ENCODE measurements around the gene TNIK. TPM values are rescaled to one million over a fixed set of nuclear protein-coding genes. Genes with fewer than 3 reads are reported as not detected.

The TNIK gene
- total RNA-seq, 4 donors from 2014 or later = 30.3 to 39.0 (median 36.8) TPM

DNA sequence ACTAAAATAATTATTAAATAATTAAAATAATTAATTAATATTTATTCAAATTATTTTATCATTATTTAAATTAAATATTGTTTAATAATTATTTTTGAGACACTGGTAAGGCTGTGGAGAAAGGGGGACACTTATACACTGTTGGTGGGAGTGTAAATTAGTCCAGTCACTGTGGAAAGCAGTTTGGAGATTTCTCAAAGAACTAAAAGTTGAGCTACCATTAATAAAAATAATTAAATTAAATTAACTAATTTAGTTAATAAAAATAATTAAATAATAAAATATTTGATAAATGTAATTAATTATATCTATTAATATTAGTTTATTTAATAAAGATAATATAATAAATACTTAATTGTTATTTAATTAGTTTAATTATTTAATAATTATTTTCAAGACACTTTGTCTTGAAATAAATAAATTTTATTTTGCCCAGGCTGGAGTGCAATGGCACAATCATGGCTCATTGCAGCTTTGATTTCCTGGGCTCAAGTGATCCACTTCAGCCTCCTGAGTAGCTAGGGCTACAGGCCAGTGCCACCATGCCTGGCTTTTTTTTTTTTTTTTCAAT is 16.4 kb upstream of the TNIK start:
- TF ChIP-seq, protein P1, sequence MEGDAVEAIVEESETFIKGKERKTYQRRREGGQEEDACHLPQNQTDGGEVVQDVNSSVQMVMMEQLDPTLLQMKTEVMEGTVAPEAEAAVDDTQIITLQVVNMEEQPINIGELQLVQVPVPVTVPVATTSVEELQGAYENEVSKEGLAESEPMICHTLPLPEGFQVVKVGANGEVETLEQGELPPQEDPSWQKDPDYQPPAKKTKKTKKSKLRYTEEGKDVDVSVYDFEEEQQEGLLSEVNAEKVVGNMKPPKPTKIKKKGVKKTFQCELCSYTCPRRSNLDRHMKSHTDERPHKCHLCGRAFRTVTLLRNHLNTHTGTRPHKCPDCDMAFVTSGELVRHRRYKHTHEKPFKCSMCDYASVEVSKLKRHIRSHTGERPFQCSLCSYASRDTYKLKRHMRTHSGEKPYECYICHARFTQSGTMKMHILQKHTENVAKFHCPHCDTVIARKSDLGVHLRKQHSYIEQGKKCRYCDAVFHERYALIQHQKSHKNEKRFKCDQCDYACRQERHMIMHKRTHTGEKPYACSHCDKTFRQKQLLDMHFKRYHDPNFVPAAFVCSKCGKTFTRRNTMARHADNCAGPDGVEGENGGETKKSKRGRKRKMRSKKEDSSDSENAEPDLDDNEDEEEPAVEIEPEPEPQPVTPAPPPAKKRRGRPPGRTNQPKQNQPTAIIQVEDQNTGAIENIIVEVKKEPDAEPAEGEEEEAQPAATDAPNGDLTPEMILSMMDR (IDR thresholded peaks at IDR 0.05) = no peak
- TF ChIP-seq EP300 (IDR thresholded peaks at IDR 0.05) = no peak
- no peak for TF ChIP-seq POLR2A (IDR thresholded peaks at IDR 0.05; ENCODE audit: low read depth)
- TF ChIP-seq POLR2AphosphoS5 (IDR thresholded peaks at IDR 0.05) = no peak
- intact Hi-C loops (cut with DNase I) = no loop called here
- DNase-seq (ENCODE audit: extremely low spot score) = no peak

DNA sequence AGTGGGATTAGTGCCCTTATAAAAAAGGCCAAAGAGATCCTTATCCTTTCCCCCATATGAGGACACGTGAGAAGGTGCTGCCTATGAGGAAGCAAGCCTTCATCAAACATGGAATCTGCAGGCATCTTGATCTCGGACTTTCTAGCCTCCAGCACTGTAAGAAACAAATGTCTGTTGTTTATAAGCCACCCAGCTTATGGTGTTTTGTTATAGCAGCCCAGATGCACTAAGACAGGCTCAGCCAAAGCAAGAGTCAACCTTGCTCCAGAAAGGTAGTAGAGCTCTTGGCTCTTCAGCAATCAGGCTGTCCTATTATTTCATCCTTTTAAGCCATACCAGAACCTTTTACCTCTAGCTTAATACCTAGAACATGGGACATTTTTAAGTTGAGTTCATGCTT is 12.3 kb upstream of the TNIK start:
- intact Hi-C loops (cut with DNase I) = no loop called here
- H3K4me3 ChIP-seq = no peak overlapping the region
- no peaks in the 10 kb centered on the region for H3K27me3 ChIP-seq
- 83% methylated on average over 1 of the region's 2 CpGs for WGBS
- no peaks in the 10 kb centered on the region for H3K4me1 ChIP-seq
- TF ChIP-seq POLR2A (IDR thresholded peaks at IDR 0.05; ENCODE audit: low read depth) = no peak
- TF ChIP-seq, protein P1 (IDR thresholded peaks at IDR 0.05) = no peak
- TF ChIP-seq POLR2AphosphoS5 (IDR thresholded peaks at IDR 0.05) = no peak
- TF ChIP-seq EP300 (IDR thresholded peaks at IDR 0.05) = no peak
- H3K36me3 ChIP-seq = no peaks in the 10 kb centered on the region
- no peak overlapping the region for H3K27ac ChIP-seq (replicated peaks in 1 of 4)
- no peaks in the 10 kb centered on the region for H3K9me3 ChIP-seq
- DNase-seq (ENCODE audit: extremely low spot score) = no peak

More for the DNA sequence above, 16.4 kb upstream of the TNIK start:
- Histone ChIP-seq H3K9me3 (no peaks in the 10 kb centered on the region), H3K36me3 (no peaks in the 10 kb centered on the region), H3K4me1 (no peaks in the 10 kb centered on the region), H3K27me3 (no peaks in the 10 kb centered on the region), H3K27ac (replicated peaks in 1 of 4) (no peak overlapping the region), H3K4me3 (no peak overlapping the region)

DNA sequence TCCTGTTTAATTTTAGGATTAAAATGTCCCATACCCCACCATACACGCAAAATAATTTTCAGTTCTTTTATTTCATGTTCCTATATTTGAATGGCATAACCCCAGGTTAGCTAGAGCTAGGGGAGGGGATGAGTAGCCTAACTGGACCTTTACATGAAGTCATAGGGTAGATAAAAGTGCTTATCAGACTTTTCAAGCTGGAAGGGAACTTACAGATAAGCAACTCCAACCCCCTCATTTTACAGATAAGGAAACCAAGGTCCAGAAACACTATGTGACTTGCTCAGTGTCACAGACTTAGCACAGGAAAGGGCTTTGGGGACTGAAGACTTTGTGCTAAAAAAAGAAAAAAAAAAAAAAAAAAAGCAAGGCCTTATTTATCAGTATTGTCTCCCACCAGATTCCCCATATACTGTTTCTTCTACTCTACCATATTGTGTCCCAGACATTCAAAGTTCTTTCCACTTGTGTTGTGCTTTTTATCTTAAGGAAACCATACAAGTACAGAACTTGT is 10.6 kb upstream of the TNIK start:
- no peak for DNase-seq (ENCODE audit: extremely low spot score)
- intact Hi-C loops (cut with DNase I) = no loop called here
- Histone ChIP-seq H3K4me3 (no peak overlapping the region), H3K27me3 (no peaks in the 10 kb centered on the region), H3K36me3 (no peaks in the 10 kb centered on the region), H3K27ac (replicated peaks in 1 of 4) (no peak overlapping the region), H3K4me1 (no peaks in the 10 kb centered on the region), H3K9me3 (no peaks in the 10 kb centered on the region)
- TF ChIP-seq EP300 (IDR thresholded peaks at IDR 0.05) (no peak), POLR2AphosphoS5 (IDR thresholded peaks at IDR 0.05) (no peak), POLR2A (IDR thresholded peaks at IDR 0.05; ENCODE audit: low read depth) (no peak)
- TF ChIP-seq, protein P1 (IDR thresholded peaks at IDR 0.05) = no peak
- WGBS = 94% methylated on average over 1 of the region's 1 CpG

DNA sequence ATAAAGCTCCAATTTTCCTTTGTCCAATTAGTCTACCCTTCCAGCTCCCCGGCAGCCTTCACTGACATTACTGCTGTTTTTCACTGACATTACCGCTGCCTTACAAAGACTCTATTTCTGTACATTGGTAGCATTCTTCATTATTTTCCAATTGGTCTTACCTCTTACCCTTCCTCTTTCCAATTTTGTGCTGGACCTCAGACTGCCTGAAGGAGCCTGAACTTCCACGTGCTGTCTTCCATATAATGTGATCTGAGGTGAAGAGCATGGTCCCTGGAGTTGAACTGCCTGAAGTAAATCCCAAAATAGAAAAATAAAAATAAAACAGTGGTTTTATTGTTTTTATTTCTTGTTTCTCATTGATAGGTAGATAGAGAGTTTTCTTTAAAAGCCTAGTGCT is 9.2 kb upstream of the TNIK start:
- Histone ChIP-seq H3K27me3 (no peaks in the 10 kb centered on the region), H3K36me3 (no peaks in the 10 kb centered on the region), H3K27ac (replicated peaks in 1 of 4) (no peak overlapping the region), H3K4me1 (no peaks in the 10 kb centered on the region), H3K9me3 (no peaks in the 10 kb centered on the region), H3K4me3 (no peak overlapping the region)
- WGBS = 90% methylated on average over 3 of the region's 3 CpGs
- intact Hi-C loops (cut with DNase I) = loop anchor here (10.0 kb wide), 1 partner anchor 405 kb away; no protein-coding TSS in a partner anchor
- TF ChIP-seq POLR2A (IDR thresholded peaks at IDR 0.05; ENCODE audit: low read depth) (no peak), POLR2AphosphoS5 (IDR thresholded peaks at IDR 0.05) (no peak), EP300 (IDR thresholded peaks at IDR 0.05) (no peak)
- TF ChIP-seq, protein P1 (IDR thresholded peaks at IDR 0.05) = no peak
- DNase-seq (ENCODE audit: extremely low spot score) = no peak

All from esophagus muscularis mucosa (tissue), 4 donors.